Measurements from ENCODE around the gene KIF20B.
A peak's percentile ranks its signal among the peaks of the same experiment; 100 is the strongest.
"Not testable (repeated sequence)": the region's sequence is repeated elsewhere in the genome, so short reads cannot be mapped to it uniquely, and the experiment has no call there.

The KIF20B gene

DNA sequence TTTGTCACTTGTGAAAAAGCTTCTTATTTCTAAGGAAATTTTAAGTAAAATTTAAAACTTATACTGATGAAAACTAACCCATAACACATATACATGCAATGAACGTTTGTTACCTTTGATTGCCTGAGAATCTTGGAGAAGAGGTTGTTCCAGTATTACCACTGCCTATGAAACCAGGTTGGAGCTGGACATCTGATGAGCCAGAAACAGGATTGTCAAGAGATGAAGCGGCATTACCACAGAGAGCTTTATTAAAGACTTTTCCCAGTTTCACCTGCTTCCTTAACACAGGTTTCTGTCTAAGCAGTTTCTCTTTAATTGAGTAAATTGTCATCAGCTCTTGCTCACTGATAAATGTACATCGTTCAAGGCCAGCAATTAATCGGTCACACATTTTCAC, 9.0 kb upstream of the KIF20B start:
- DNase-seq (ENCODE audit: low spot score) = no peak

DNA sequence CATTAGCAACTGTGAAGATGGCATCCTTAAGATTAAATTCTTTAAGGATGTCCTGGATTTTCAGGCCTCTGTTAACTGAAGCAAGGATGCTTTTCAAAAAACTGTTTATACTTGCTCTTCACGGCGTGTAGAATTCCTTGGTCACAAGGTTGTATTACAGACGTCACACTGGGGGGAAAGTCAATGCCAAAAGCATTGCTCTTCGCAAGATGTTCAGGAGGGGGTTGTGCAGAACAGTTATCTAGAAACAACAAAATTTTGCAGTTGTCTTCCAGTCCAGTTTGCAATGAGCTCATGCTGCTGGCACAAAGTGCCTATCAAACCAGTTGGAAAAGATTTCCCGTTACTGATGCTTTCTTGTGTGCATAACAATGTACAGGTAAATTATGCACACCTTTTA, 8.2 kb upstream of the KIF20B start:
- no peak for DNase-seq (ENCODE audit: low spot score)

DNA sequence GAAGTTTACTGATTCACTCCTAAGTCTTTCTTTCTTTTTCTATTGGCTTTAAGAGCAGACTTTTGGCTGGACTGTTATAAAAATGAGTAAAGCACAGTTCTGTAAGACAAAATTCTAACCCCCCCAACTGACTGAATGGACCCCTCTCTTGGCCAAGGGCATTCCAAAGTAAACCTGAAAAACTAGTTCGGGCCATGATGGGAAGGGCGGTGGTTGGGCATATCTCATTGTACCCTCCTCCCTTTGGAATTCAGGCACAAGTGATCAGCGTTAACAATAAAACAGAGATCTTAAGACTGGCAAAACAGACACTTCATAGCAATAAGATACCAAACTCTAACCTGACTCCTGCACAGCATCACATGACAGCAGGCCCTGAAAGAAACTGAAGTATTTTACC, 6.1 kb upstream of the KIF20B start:
- peak; percentile 21 for DNase-seq (ENCODE audit: low spot score)

DNA sequence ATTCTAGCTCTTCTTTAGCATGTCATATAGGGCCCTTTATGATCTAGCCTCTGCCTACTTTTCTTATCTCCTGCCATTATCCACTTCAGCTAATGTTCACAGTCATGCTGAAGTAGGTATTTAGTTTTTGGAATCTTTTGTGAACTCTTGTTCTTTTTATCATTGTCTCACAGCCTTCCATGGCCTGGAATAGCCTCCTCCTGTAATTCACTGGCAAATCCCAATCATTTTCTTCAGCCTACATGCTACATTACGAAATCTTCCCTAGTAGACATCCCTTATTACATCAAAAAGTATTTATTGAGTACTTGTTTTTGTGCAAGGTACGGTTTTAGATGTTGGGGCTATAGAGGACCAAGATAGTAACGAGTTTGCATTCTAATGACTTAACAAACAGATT, 3.4 kb upstream of the KIF20B start:
- no peak for DNase-seq (ENCODE audit: low spot score)

DNA sequence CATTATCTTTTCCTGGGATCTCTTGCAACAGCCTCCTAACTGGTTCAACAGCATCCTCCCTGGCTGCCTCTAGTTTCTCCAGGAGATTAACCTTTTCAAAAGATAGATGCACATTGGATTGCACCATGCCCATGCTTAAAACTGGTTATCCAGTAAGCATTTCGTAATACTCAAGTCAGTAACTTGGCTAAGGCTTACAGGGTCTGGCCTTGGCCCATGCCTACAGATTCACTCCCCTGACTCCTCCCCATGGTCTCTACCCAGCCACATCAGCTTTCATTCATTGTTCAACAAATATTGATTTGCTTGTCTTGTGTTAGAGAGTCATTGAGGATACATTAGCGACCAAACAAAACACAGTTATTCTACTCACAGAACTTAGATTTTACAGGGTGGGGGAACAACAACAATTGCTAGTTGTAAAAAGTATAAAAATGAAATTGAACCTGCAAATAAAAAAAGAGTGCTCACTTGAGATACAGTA, 1.8 kb upstream of the KIF20B start:
- no peak for DNase-seq (ENCODE audit: low spot score)

DNA sequence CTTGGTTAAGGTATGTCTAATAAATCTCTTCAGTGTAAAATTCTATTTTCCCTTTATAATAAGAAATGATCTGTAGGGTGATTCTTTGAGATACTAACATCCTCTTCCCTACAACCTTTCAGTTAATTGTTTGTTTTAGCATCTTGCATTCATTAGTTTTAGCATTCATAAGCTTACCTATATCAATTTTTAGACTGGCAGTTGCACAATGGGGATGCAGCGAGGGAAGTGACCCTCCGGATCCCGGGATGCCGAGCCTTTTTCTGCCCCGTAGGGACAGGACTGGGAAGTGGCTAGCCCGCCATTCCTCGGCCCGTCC, 508 bp upstream of the KIF20B start:
- no peak for DNase-seq (ENCODE audit: low spot score)

DNA sequence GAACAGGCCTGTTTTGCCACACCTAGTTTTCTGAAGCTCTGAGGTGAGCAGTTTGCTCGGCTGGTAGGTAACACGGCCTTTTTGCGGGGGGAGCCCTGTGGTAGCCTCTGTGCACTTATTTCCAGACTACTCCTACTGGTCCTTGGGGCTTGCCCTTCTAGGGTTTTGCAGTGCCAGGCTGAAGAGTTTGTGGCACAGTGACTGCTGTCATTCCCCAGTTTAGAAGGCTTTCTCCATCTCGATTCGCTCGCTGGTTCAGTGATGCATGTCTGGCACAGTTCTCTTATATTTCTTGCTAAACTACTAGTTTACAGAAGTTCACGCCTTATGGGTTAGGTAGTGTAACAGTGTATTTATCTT, 711 bp downstream of the KIF20B start:
- peak; percentile 11 for DNase-seq (ENCODE audit: low spot score)

DNA sequence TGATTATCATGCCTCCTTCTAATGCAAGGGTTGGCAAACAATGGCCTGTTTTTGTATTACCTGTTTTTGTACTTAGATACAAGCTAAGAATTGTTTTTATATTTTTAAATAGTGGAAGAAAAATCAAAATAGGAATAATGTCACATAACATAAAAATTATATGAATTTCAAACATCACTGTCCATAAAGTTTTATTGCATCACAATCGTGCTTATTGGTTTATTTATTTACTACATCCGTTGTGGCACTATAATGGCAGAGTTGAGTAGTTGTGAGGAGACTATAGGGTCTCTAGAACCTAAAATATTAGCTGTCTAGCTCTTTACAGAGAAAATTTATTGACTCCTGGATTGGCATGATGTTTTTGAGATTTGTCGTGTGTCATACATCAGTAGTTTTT, 4.1 kb downstream of the KIF20B start:
- DNase-seq (ENCODE audit: low spot score) = no peak

DNA sequence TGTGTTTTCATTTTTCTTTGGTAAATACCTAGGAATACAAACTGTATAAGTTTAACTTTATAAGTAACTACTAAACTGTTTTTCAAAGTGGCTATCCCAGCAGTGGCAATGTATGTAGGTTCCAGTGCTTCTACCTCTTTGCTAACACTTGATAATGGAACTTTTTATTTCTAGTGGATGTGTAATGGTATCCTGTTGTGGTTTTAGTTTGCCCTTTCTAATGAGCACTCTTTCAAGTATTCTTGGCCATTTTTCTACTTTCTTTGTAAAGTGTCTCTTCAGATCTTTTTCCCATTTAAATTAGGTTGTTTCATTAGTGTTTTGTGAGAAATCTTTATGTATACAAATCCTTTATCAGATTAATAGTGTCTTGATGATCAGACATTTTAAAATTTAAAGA, 4.6 kb downstream of the KIF20B start:
- no peak for DNase-seq (ENCODE audit: low spot score)

DNA sequence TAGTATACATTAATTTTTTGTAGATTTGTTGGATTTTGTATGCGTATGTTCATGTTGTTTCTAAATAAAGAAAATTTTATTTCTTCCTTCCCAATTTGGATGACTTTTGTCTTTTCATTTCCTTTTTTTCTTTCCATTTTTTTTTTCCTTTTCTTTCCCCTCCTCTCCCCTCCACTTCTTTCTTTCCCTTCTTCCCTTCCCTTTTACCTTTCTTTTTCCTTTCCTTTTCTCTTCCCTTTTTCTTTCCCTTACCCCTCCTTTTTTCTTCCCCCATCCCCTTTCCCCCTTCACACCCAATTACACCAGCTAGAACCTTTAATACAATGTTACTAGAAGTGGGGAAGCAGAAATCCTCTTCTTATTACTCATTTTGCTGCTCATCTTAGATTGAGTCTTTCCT, 6.0 kb downstream of the KIF20B start:
- no peak for DNase-seq (ENCODE audit: low spot score)

DNA sequence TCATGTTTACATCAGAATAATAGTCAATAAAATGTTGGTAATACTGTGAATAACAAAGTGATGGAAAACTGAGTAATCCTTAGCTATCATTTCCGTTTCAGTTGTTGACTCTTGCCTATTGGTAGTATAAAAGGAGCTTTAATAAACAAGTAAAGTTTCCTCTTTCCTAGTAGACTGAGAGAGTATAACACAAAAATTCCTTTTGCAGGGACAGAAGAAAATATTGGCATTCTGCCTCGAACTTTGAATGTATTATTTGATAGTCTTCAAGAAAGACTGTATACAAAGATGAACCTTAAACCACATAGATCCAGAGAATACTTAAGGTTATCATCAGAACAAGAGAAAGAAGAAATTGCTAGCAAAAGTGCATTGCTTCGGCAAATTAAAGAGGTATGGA, 9.4 kb downstream of the KIF20B start:
- no peak for DNase-seq (ENCODE audit: low spot score)

DNA sequence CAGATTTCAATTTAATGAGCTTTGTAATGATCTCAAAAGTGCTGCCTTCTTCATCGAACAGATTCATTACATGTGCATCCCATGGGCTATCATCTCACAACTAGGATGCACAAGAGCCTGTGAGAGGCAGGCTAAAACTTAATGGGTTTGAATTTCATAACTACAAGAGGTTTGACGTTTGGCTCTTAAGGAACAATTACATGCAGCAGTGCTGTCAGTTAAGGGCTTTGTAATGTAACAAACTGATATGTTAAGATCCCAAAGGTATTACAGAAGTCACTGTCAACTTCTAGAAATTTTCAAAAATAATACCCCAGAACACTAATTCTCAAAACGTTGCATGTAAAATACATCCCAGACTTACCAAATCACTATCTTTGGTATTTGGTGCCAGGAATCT, 33.2 kb downstream of the KIF20B start:
- DNase-seq (ENCODE audit: low spot score) = no peak

DNA sequence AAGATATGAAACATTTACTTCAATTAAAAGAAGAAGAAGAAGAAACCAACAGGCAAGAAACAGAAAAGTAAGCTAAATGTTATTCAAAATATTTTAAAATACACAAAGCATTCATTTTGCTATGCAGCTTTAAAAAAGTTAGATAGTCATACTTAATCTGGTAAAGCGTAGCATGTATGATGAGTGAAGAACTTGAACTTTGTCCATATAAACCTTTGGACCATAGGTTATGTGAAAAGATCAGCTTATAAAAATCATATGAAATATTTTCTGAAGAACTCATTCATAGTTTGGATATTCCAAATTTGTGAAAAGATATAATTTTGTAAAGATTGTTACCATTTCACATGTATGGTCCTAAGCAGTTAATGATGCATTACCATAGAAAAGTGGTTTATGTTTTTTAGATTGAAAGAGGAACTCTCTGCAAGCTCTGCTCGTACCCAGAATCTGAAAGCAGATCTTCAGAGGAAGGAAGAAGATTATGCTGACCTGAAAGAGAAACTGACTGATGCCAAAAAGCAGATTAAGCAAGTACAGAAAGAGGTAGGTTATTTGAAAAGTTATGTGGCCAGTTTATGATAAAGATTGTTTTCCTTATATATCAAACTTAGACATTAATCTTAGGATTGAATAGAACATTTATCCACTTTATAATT, 37.3 kb downstream of the KIF20B start:
- DNase-seq (ENCODE audit: low spot score) = no peak

DNA sequence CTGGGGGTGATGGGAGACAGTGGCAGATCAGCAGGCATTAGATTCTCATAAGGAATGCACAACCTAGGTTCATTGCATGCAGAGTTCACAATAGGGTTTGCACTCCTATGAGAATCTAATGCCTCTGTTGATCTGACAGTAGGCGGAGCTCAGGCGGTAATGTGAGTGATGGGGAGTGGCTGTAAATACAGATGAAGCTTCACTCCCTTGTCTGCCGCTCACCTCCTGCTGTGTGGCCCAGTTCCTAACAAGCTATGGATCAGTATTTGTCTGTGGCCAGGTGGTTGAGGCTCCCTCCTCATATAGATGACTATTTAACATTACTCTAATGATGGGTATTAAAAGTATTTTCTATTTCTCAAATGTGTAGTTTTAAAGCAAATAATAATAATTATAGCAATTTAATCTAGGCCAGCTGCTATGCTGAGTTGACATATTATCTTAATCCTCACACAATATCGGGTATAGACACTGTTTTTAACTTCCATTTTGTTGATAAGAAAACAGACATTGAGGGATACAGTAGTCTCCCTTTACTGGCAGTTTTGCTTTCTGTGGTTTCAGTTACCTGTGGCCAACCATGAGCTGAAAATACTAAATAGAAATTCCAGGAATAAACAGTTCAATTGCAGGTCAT, 39.9 kb downstream of the KIF20B start:
- no peak for DNase-seq (ENCODE audit: low spot score)

DNA sequence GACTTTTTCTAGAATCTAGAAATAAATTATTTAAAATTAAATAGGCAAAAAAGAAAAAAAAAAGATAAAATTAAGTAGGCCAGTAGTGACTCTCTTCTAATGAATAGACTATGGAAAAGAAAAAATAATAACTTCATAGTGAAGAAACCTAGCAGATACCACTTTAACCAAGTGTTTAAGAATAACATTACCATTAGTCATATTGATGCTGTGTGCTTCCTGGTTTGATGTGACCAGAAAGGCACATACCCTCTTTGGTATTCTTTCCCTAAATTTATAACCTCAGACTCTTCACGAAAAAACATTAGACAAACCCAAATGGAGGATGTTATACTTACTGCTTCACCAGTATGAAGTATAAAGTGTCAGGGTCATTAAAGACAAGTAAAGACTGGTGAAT, 42.6 kb downstream of the KIF20B start:
- DNase-seq (ENCODE audit: low spot score) = no peak

DNA sequence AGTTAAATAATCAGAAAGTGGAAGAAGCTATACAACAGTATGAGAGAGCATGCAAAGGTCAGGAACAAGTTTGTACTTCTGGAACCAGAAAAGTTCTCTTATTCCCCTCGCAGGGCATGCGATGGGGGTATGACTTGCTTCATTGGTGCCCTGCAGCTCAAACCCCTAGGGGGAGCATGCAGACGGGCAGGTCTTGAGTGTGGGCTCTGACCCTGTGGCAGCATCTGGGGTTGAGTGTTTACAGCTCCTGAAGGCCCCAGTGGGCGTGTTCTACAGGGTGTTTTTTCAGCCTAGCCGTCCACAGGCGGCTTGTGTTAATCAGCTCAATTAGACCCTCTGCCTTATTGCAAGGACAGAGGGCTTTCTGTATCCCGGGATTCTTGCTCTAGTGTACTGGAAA, 44.5 kb downstream of the KIF20B start:
- DNase-seq (ENCODE audit: low spot score) = no peak

DNA sequence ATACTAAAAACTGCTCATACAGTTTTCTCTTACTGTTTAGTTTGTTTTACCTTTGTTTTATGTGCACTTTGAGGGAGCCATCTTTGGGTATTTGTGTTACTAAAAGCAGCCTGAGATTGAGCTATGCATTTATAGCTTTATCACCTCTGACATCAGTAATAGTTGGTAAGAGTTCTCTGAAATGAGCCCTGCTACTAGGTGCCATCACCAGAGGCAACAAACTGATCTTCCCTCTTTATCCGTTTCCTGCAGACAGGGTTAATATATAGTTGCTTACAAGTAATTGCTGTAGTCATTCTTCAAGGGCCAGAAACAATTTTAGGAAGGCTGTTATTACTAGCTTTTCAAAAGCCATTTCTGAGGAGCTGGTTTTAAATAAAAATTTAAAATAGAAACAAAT, 49.1 kb downstream of the KIF20B start:
- DNase-seq (ENCODE audit: low spot score) = no peak

DNA sequence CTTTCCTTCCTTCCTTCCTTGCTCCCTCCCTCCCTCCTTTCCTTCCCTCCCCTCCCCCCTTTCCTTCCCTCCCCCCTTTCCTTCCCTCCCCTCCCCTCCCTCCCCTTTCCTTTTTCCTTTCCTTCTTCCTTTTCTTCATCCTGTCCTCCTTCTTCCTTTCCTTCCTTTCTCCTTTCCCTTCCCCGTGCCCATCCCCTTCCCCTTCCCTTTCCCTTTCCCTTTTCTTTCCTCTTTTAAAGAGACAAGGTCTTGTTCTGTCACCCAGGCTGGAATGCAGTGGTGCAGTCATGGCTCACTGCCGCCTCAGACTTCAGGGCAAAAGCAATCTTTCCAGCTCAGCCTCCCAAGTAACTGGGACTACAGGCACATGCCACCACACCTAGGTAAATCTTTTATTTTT, 54.0 kb downstream of the KIF20B start:
- no peak for DNase-seq (ENCODE audit: low spot score)

DNA sequence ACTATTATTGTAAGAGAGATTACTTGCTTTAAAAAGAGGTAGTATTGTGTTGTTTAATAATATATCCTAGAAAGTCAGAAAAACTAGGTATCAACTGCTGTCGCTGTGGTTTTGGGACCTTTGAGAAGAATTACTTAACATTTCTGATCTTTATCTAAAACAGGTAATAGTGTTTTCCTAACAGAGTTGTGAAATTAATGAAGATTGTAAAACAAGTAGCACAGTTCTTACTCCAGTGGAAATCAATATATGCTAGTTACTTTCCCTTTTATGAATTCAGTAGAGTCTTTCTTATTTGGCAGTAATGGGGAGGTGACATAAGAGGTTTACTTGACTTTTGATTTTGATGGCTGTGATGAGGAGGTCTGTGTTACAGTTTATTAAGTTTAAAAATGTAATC, 58.1 kb downstream of the KIF20B start:
- DNase-seq (ENCODE audit: low spot score) = no peak

DNA sequence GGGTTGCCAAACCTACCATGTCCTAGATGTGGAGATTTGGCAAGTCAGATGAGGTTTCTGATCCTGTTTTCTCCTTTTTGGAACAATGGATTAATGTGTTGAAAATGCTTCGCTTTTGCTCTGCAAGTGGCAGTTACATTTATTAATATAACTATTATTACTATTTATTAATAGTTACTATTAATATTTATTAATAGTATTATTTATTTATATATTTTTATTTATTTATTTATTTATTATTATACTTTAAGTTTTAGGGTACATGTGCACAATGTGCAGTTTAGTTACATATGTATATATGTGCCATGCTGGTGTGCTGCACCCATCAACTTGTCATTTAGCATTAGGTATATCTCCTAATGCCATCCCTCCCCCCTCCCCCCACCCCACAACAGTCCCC, 62.3 kb downstream of the KIF20B start:
- not testable (repeated sequence) for DNase-seq (ENCODE audit: low spot score)

DNA sequence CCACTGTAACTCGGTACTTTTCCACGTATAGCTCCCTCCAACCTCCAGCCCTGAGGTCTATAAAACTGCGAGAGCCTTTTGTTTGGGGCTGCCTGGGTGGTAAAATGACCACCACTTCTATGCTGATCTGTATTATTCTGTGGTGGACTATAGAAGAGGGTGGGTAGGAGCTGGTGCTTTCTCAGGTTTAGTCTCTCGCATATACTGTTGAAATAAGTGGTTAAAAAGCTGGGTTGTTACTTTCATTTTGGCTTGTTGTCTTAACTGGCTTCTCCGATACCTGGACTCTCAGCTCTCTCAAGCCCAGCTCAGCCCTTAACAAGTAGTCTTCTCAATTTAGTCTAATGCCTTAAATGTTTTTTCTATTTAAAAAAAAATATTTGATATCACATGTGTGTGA, 70.3 kb downstream of the KIF20B start:
- no peak for DNase-seq (ENCODE audit: low spot score)

DNA sequence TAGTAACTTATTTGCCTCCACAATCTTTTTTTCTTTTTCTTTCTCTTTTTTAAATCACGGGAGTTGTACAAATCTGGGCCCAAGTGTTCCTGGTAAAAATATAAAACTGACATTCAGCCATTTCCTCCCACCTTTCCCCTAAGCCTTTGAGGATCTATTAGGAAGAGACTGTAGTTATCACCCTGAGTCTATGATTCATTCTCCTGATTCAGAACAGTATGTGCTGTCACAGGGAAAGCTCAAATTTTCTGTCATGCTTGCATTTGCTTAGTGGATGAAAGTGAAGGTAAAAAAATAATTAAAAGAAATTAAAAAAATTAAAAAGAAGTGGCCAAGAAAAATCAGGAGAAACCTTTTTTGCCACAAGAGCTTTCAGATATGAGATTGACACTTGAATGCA, 71.7 kb downstream of the KIF20B start:
- DNase-seq (ENCODE audit: low spot score) = no peak

DNA sequence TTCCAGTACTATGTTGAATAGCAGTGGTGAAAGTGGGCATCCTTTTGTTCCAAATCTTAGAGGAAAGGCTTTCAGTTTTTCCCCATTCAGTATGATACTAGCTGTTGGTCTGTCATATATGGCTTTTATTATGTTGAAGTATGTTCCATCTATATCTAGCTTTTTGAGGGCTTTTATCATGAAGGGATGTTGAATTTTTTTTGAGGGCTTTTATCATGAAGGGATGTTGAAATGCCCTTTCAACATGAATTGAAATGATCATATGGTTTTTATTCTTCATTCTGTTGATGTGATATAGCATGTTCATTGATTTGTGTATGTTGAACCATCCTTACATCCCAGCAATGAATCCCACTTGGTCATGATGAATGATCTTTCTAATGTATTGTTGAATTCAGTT, 75.3 kb downstream of the KIF20B start:
- no peak for DNase-seq (ENCODE audit: low spot score)

DNA sequence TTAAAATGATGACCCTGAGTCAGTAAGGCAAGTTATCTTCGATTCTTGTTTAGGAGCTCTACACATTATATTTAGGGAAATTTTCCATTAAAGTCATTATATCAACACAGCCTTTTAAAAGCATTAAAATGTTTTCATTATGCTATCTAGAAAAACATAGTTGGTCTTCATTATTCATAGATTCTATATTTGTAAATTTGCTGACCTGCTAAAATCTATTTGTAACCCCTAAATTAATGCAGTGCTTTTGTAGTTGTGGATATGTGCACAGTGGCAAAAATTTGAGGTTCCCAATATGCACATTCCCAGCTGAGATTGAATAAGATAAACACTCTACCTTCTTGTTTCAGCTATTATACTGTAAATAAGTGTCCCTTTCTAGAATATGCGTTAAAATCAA, 81.1 kb downstream of the KIF20B start:
- DNase-seq (ENCODE audit: low spot score) = no peak

DNA sequence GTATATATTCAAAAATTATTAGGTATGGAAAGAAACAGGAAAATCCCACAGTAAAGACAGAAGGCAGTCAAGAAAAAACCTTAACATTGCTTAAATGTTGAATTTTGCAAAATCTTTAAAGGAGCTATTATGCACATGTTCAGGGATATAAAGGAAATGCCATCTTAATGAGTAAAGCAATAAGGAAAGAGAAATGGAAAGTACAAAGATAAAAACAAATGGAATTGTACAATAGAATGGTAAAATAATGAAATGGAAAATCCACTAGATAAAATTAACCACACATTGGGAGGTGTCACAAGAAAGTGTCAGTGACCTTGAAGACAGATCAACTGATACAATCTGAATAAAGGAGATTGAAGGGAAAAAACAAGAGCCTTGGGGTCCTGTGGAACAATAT, 82.0 kb downstream of the KIF20B start:
- DNase-seq (ENCODE audit: low spot score) = no peak

Measured in iPS-NIHi11 (cell line).